HG03175 (cell line): Measurements from ENCODE around the gene C2.
"Not testable (repeated sequence)": the region's sequence is repeated elsewhere in the genome, so short reads cannot be mapped to it uniquely, and the experiment has no call there.

ENCODE experiments used
- ATAC-seq: cut with Tn5 transposase; IDR thresholded peaks from one replicate; pipeline ENCODE4 v1.9.1; 2021; ENCODE audit warnings: mild to moderate bottlenecking, moderate library complexity; ENCODE audit not compliant: unreplicated experiment

C2 gene

GRCh38 chr6:31920811-31921210, 6.7 kb upstream of the C2 start:
- no peak for ATAC-seq

GRCh38 chr6:31922942-31923341, 4.6 kb upstream of the C2 start:
- no peak for ATAC-seq

DNA sequence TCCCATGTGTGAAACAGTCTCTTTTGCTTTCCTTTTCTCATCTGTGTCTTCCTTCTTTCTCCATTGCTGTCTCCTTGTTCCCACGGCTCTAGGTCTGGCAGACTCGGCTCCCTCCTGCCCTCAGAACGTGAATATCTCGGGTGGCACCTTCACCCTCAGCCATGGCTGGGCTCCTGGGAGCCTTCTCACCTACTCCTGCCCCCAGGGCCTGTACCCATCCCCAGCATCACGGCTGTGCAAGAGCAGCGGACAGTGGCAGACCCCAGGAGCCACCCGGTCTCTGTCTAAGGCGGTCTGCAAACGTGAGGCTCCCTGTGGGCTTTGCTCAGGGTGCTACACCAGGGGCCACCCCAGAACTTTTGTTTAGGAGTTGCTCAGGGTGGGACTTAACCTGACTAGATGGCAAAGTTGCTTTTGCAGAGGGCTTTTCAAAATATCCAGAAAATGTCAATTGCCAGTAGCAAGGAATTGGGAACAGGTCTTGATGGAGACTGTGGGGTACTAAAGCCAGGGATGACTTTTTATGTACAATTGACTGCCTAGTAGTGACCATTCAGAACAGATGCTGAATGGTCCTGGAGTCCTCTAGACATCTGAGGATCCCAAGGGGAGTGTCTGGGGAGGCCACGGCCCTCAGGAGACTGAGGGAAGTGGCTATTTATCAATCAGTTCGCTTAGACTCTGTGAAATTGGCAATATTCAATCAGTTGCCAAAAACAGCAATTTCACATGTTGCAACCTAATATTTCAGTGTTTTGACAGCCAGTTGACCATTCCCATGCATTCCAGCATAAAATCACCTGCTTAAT, 550 bp downstream of the C2 start:
- no peak for ATAC-seq

- ATAC-seq, result no peak
These were observed 1.1 kb downstream of the C2 start for GRCh38 chr6:31928672-31928939.

DNA sequence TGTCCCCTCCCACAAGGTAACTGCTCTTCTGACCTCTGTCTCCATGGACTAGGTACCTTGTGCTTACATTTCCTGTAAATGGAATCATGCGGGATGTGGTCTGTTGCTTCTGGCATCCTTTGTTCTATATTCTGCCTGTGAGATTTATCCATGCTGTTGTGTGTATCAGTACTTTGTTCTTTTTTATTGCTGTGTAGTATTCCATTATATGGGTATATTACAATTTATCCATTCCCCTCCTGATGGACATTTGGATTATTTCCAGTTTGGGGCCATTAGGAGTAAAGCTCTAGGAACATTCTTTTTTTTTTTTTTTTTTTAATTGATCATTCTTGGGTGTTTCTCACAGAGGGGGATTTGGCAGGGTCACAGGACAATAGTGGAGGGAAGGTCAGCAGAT, 3.4 kb downstream of the C2 start:
- ATAC-seq, result no peak

GRCh38 chr6:31932137-31932536, 4.6 kb downstream of the C2 start:
- ATAC-seq, result not testable (repeated sequence)

GRCh38 chr6:31933537-31933936, 6.0 kb downstream of the C2 start:
- no peak for ATAC-seq

- ATAC-seq, result no peak
These were observed 7.5 kb downstream of the C2 start for GRCh38 chr6:31935021-31935420.

DNA sequence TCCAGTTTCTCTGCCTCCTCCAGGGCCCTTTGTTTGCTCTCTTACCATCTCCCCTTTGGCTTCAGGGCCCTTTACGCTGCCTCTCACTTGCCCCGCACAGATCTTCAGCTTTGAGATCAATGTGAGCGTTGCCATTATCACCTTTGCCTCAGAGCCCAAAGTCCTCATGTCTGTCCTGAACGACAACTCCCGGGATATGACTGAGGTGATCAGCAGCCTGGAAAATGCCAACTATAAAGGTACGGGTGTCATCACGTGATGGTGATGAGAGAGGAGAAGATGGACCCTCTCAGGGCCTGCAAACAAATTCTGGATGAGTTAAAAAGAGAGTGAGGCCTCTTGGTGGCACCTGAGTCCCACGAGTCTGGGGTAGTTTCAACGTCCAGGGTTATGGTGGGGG, 8.3 kb downstream of the C2 start:
- ATAC-seq, result no peak

DNA sequence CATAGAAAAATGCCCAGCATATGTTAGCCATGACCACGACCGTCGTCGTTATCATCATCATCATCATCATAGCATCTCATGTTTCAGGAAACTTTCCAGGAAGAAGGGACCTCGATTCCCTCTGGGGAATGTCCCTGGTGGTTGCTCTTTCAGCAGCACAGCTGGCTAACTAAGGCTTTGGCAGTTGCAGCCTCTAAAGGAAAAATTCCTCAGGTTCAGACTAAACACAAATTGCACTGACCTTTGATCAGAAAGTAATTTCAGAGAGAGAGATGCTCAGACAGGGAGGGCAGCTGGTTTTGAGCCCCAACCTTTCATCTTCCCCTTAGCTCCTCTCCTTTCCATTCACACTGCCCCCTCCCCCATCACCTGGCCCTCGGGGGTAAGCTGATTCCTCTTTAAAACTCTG, 12.7 kb downstream of the C2 start:
- no peak for ATAC-seq

DNA sequence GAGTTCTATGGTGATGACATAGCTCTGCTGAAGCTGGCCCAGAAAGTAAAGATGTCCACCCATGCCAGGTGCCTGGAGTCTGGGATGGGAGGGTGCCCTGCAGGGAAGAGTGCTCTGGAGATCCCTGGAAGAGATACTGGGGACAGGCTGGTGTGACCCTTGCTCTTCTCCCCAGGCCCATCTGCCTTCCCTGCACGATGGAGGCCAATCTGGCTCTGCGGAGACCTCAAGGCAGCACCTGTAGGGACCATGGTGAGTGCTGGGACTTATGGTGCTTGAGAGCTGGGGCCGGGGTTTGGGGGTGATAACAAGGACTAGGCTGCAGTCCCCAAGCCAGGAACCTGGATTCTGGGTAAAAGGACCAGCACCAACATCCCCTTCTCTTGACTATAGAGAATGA, 16.2 kb downstream of the C2 start:
- no peak for ATAC-seq

DNA sequence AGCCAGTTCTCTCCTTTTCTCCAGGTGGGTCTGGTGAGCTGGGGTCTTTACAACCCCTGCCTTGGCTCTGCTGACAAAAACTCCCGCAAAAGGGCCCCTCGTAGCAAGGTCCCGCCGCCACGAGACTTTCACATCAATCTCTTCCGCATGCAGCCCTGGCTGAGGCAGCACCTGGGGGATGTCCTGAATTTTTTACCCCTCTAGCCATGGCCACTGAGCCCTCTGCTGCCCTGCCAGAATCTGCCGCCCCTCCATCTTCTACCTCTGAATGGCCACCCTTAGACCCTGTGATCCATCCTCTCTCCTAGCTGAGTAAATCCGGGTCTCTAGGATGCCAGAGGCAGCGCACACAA, 17.6 kb downstream of the C2 start:
- ATAC-seq, result no peak

DNA sequence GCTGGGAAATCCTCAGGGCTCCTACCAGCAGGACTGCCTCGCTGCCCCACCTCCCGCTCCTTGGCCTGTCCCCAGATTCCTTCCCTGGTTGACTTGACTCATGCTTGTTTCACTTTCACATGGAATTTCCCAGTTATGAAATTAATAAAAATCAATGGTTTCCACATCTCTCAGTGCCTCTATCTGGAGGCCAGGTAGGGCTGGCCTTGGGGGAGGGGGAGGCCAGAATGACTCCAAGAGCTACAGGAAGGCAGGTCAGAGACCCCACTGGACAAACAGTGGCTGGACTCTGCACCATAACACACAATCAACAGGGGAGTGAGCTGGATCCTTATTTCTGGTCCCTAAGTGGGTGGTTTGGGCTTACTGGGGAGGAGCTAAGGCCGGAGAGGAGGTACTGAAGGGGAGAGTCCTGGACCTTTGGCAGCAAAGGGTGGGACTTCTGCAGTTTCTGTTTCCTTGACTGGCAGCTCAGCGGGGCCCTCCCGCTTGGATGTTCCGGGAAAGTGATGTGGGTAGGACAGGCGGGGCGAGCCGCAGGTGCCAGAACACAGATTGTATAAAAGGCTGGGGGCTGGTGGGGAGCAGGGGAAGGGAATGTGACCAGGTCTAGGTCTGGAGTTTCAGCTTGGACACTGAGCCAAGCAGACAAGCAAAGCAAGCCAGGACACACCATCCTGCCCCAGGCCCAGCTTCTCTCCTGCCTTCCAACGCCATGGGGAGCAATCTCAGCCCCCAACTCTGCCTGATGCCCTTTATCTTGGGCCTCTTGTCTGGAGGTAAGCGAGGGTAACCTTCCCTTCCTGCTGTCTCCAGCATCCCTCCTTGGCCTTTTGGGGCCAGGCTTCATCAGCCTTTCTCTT, 18.2 kb downstream of the C2 start, which contains the start of gene CFB:
CFB (plus strand) TSS at position 589 of the 863 bp plus-strand sequence; CDS start at position 716, 127 bp downstream.
- ATAC-seq, result no peak

- ATAC-seq, result no peak
These were observed 18.9 kb downstream of the C2 start for GRCh38 chr6:31946370-31946885.

GRCh38 chr6:31947070-31947675, 19.7 kb downstream of the C2 start:
- ATAC-seq, result no peak

DNA sequence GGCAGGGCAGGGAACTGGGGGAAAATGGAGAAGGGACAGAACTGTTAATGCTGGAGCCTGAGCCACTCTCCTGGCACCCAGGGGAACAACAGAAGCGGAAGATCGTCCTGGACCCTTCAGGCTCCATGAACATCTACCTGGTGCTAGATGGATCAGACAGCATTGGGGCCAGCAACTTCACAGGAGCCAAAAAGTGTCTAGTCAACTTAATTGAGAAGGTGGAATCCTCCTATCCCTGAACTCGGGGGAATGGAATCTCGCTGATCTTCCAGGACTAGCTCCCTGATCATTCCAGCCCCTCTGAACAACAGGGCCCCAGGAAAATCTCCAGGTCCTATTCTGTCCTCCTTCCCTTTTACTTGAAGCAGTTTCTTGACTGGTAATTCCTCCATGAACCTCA, 20.3 kb downstream of the C2 start:
- ATAC-seq, result no peak

GRCh38 chr6:31948306-31948705, 20.8 kb downstream of the C2 start:
- ATAC-seq, result no peak

DNA sequence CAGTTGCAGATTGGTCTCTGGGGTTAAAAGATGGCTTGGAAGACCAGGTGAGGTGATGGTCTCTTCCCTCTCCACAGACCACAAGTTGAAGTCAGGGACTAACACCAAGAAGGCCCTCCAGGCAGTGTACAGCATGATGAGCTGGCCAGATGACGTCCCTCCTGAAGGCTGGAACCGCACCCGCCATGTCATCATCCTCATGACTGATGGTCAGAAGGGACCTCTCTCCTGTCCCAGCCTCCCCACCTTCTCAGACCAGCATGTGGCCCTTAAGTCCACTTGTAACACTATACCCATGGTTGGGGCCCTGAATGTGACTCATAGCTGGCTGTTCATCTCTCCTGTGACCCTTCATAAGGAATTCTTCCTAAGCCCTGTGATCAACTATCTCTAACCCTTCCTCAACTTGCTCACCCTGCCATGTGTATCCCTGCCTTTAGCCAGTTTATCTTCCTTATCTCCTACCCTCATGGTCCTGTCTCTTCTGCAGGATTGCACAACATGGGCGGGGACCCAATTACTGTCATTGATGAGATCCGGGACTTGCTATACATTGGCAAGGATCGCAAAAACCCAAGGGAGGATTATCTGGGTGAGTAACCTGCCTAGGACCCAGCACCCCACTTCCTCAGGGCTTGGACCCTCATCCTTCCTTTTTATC, 21.4 kb downstream of the C2 start:
- ATAC-seq, result no peak

DNA sequence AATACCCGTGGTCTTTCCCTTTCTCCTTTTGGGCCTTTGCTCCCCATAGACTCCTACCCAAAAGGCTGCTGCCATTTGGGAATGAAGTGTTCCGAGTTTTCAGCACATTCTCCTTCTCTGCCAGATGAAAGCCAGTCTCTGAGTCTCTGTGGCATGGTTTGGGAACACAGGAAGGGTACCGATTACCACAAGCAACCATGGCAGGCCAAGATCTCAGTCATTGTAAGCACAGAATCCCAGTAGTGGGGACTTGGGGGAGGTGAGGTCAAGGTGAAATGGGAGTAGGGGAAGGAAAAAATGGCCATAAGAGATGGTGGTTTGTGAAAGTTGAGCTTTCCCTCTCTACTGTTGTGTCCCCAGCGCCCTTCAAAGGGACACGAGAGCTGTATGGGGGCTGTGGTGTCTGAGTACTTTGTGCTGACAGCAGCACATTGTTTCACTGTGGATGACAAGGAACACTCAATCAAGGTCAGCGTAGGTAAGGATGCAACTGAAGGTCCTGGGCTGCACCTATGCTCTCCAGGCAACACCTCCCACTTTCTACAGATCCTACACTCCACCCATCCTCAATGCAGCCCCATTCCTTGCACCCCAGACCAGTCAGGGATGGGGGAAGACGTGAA, 22.5 kb downstream of the C2 start:
- ATAC-seq, result no peak

- ATAC-seq, result no peak
These were observed 24.8 kb downstream of the C2 start for GRCh38 chr6:31952140-31952805.
